MM.1S (cell line): ENCODE results near the gene KANK2.
"Not testable (repeated sequence)": the region's sequence is repeated elsewhere in the genome, so short reads cannot be mapped to it uniquely, and the experiment has no call there.

Source experiments
- DNase-seq: peaks from one replicate; pipeline ENCODE4 v3.0.0-alpha.2; 2015
- H2AFZ ChIP-seq: fragments of 300-600 bp; sonication (generic); 2 replicates; pipeline ENCODE4 v1.6.0; 2016; ENCODE audit warnings: antibody characterized with exemption, low read length
- H3F3A ChIP-seq: fragments of 300-600 bp; sonication (generic); 2 replicates; pipeline ENCODE4 v1.6.1; 2016; ENCODE audit warnings: mild to moderate bottlenecking, antibody characterized with exemption, low read length, moderate library complexity, mixed read lengths; ENCODE audit not compliant: insufficient read depth
- H3K27ac ChIP-seq: fragments of 300-600 bp; sonication (generic); 2 replicates; pipeline ENCODE4 v1.5.1; 2016; ENCODE audit warnings: mild to moderate bottlenecking, low read length
- H3K27me3 ChIP-seq: fragments of 300-600 bp; sonication (generic); replicated peaks from 2 replicates; pipeline ENCODE4 v1.6.0; 2016; ENCODE audit warnings: low read length; ENCODE audit not compliant: insufficient read depth
- H3K36me3 ChIP-seq: fragments of 300-600 bp; sonication (generic); replicated peaks from 2 replicates; pipeline ENCODE4 v1.6.1; 2016; ENCODE audit warnings: mild to moderate bottlenecking, low read length, mixed read lengths; ENCODE audit not compliant: insufficient read depth
- H3K4me1 ChIP-seq: fragments of 300-600 bp; sonication (generic); 2 replicates; pipeline ENCODE4 v1.6.1; 2016; ENCODE audit warnings: low read length, mixed read lengths
- H3K4me2 ChIP-seq: fragments of 300-600 bp; sonication (generic); 2 replicates; pipeline ENCODE4 v1.6.0; 2016; ENCODE audit warnings: low read depth, low read length
- H3K4me3 ChIP-seq: fragments of 300-600 bp; sonication (generic); 2 replicates; pipeline ENCODE4 v1.5.1; 2016; ENCODE audit warnings: low read length, mixed read lengths
- H3K79me2 ChIP-seq: fragments of 300-600 bp; sonication (generic); 2 replicates; pipeline ENCODE4 v1.6.1; 2016; ENCODE audit warnings: mixed run types, low read length, mixed read lengths
- H3K9ac ChIP-seq: fragments of 300-600 bp; sonication (generic); 2 replicates; pipeline ENCODE4 v1.6.1; 2016; ENCODE audit warnings: low read length, mixed read lengths
- H3K9me2 ChIP-seq: fragments of 300-600 bp; sonication (generic); replicated peaks from 2 replicates; pipeline ENCODE4 v1.6.1; 2016; ENCODE audit warnings: mild to moderate bottlenecking, low read length, mixed read lengths; ENCODE audit not compliant: insufficient read depth
- H3K9me3 ChIP-seq: fragments of 300-600 bp; sonication (generic); replicated peaks from 2 replicates; pipeline ENCODE4 v1.6.1; 2016; ENCODE audit warnings: mild to moderate bottlenecking, low read length, mixed read lengths; ENCODE audit not compliant: insufficient read depth
- H4K20me1 ChIP-seq: fragments of 300-600 bp; sonication (generic); 2 replicates; pipeline ENCODE4 v1.6.1; 2016; ENCODE audit warnings: mild to moderate bottlenecking, low read length, moderate library complexity, mixed read lengths; ENCODE audit not compliant: insufficient read depth
- EZH2 ChIP-seq: fragments of 300-600 bp; sonication (generic); optimal IDR thresholded peaks from 2 replicates; pipeline ENCODE3; 2017; ENCODE audit warnings: low read depth, mild to moderate bottlenecking, antibody characterized with exemption, low read length, mixed read lengths
- EZH2phosphoT487 ChIP-seq: fragments of 300-600 bp; sonication (generic); IDR thresholded peaks from 2 replicates; pipeline ENCODE4 v1.6.1; 2018; ENCODE audit warnings: antibody characterized with exemption, low read length
- TF ChIP-seq, protein P1 (sequence below): fragments of 300-600 bp; sonication (generic); IDR thresholded peaks from 2 replicates; pipeline ENCODE4 v1.5.1; 2016; ENCODE audit warnings: antibody characterized with exemption, low read length, mixed read lengths

KANK2 gene

DNA sequence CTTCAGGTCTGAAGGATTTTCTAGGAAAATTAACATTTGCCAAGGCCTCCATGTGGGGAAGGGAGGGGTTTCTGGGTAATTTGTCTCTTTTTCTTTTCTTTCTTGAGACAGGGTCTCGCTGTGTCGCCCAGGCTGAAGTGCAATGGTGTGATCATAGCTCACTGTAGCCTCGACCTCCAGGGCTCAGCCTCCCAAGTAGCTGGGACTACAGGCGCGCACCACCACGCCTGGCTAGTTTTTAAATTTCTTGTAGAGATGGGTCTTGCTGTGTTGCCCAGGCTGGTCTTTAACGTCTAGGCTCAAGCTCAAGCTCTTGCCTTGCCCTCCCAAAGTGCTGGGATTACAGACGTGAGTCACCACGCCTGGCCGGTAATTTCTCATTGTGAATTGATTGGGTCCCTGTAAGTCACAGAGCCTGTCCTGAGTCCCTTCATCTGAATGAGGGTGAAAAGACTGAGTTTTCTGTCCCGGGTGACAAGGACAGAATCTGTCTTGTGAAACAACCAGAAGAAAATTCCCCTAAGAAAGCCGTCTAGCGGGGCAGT, 31.8 kb downstream of the KANK2 start:
- Histone ChIP-seq H3K4me1 (no peaks in the 10 kb centered on the region), H2AFZ (no peak overlapping the region), H3K27me3 (no peaks in the 10 kb centered on the region), H3K9ac (no peak overlapping the region), H3F3A (no peaks in the 10 kb centered on the region), H3K36me3 (no peaks in the 10 kb centered on the region), H4K20me1 (no peaks in the 10 kb centered on the region), H3K9me2 (no peaks in the 10 kb centered on the region), H3K27ac (no peak overlapping the region), H3K4me3 (no peak overlapping the region), H3K4me2 (no peak overlapping the region), H3K79me2 (no peaks in the 10 kb centered on the region), H3K9me3 (no peaks in the 10 kb centered on the region)
- no peak for DNase-seq
- TF ChIP-seq EZH2 (no peak), EZH2phosphoT487 (no peak)
- TF ChIP-seq, protein P1, sequence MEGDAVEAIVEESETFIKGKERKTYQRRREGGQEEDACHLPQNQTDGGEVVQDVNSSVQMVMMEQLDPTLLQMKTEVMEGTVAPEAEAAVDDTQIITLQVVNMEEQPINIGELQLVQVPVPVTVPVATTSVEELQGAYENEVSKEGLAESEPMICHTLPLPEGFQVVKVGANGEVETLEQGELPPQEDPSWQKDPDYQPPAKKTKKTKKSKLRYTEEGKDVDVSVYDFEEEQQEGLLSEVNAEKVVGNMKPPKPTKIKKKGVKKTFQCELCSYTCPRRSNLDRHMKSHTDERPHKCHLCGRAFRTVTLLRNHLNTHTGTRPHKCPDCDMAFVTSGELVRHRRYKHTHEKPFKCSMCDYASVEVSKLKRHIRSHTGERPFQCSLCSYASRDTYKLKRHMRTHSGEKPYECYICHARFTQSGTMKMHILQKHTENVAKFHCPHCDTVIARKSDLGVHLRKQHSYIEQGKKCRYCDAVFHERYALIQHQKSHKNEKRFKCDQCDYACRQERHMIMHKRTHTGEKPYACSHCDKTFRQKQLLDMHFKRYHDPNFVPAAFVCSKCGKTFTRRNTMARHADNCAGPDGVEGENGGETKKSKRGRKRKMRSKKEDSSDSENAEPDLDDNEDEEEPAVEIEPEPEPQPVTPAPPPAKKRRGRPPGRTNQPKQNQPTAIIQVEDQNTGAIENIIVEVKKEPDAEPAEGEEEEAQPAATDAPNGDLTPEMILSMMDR, result no peak

DNA sequence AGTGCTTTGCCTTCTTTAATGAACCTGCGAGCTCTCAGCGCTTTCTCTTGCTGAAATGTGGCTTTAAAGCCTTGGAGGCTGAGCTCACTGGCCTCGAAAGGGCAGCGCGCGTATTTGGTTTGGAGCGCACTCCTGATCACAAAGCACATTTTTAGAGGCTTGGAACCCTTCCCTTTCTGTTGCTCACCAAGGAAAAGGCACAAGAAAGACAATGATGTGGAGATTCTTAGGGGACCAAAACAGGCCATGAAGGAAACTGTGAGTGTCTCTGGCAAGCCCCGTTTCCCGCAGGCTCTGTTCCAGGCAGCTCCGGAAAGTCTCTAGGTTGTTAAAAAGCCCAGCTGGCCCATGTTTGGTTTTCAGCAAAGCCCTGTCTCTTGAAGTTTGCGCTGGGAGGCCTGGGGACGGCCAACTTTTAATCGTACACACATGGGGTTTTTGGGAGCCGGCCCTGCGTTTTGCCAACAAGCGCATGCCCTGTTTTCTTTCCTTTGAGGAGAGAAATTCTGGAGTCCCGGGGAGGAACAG, 32.4 kb downstream of the KANK2 start:
- H3K4me1 ChIP-seq, result no peaks in the 10 kb centered on the region
- no peaks in the 10 kb centered on the region for H3K9me2 ChIP-seq
- H3K36me3 ChIP-seq, result no peaks in the 10 kb centered on the region
- H3K9me3 ChIP-seq, result no peaks in the 10 kb centered on the region
- TF ChIP-seq EZH2 (no peak), EZH2phosphoT487 (no peak)
- TF ChIP-seq, protein P1, result no peak
- no peak overlapping the region for H3K27ac ChIP-seq
- no peak overlapping the region for H2AFZ ChIP-seq
- H3K27me3 ChIP-seq, result no peaks in the 10 kb centered on the region
- H4K20me1 ChIP-seq, result no peaks in the 10 kb centered on the region
- no peak overlapping the region for H3K4me3 ChIP-seq
- H3K79me2 ChIP-seq, result no peaks in the 10 kb centered on the region
- DNase-seq, result no peak
- no peak overlapping the region for H3K9ac ChIP-seq
- H3F3A ChIP-seq, result no peaks in the 10 kb centered on the region
- H3K4me2 ChIP-seq, result no peak overlapping the region

DNA sequence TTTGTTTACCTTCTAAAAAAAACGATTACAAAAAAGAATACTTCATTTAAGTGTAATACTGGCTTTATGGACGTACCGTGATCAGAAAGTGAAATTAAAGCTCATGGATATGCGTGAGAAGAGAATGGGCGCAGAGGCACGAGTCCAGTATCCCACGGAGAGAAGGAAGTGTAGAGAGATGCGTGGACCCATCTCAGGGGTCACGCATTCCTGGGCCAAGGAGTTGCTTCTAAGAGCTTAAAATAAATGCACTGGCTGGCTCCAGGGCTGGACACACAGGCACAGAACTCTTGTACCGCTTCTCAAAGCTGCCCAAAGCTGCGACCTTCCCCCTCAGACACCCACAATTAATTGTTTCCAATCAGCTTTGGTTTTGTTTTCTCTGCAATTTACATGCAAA, 33.0 kb downstream of the KANK2 start:
- TF ChIP-seq, protein P1, result no peak
- TF ChIP-seq EZH2 (no peak), EZH2phosphoT487 (no peak)
- no peaks in the 10 kb centered on the region for H3K4me1 ChIP-seq
- H3K9me2 ChIP-seq, result no peaks in the 10 kb centered on the region
- no peaks in the 10 kb centered on the region for H4K20me1 ChIP-seq
- H3K9me3 ChIP-seq, result no peaks in the 10 kb centered on the region
- no peak overlapping the region for H3K4me3 ChIP-seq
- H3K79me2 ChIP-seq, result no peaks in the 10 kb centered on the region
- H3K9ac ChIP-seq, result no peak overlapping the region
- H2AFZ ChIP-seq, result no peak overlapping the region
- no peak overlapping the region for H3K27ac ChIP-seq
- H3K4me2 ChIP-seq, result no peak overlapping the region
- H3K36me3 ChIP-seq, result no peaks in the 10 kb centered on the region
- H3F3A ChIP-seq, result no peaks in the 10 kb centered on the region
- no peak for DNase-seq
- no peaks in the 10 kb centered on the region for H3K27me3 ChIP-seq

DNA sequence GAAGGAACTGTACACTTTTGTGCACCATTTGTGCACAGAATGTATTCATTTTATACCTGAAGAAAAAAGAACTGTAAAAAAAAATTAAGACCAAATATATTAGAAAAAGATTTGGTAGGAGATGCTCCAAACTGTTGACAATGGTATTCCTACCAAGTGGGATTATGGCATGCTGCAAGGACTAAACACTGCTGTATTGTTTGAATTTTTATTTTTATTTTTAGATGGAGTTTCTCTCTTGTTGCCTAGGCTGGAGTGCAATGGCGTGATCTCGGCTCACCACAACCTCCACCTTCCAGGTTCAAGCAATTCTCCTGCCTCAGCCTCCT, 36.9 kb downstream of the KANK2 start:
- not testable (repeated sequence) for H3F3A ChIP-seq, H3K27ac ChIP-seq, H3K4me2 ChIP-seq, H4K20me1 ChIP-seq, H3K9me2 ChIP-seq, H3K4me1 ChIP-seq, H3K9ac ChIP-seq, H3K4me3 ChIP-seq, H3K27me3 ChIP-seq, DNase-seq, H3K79me2 ChIP-seq, H3K9me3 ChIP-seq, H3K36me3 ChIP-seq, H2AFZ ChIP-seq
